ENCODE measurements around the gene RAPGEF1. TPM values are rescaled to one million over a fixed set of nuclear protein-coding genes. Genes with fewer than 3 reads are reported as not detected.

Gene RAPGEF1
- 15.0 and 34.8 TPM in 2 replicates for total RNA-seq

DNA sequence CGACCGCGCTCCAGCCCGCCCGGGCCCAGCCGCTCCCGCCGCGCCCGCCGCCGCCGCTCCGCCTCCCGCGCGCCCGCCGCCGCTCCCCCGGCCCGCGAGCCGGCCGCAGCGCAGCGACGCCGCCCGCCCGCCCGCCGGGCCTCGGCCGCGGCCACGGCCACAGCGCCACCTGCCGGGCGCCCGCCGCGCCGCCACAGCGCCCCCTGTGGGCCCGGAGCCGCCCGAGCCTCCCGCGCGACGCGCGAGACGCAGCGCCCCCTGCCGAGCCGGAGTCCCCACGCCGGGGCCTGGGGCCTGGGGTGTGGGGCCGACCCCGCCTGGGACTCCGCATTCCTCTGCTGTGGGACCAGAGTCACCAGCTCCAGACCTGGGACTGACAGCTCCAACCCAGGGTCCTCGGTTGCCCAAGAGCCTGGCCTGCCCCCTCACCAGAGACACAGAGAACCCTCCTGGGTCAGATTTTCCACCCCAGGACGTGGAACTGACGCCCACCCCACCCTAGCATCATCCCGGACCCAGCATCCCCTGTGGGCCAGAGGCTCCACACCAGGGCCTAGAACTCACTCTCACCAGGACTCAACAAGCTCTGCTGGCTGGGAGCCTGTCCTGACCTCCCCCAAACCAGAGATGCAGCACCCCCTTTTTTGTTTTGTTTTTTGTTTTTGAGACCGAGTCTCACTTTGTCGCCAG, at the start of gene RAPGEF1:
RAPGEF1 (minus strand) TSS at position 118 of the 690 bp plus-strand sequence. CDS start 246 bp downstream, outside the sequence.

DNA sequence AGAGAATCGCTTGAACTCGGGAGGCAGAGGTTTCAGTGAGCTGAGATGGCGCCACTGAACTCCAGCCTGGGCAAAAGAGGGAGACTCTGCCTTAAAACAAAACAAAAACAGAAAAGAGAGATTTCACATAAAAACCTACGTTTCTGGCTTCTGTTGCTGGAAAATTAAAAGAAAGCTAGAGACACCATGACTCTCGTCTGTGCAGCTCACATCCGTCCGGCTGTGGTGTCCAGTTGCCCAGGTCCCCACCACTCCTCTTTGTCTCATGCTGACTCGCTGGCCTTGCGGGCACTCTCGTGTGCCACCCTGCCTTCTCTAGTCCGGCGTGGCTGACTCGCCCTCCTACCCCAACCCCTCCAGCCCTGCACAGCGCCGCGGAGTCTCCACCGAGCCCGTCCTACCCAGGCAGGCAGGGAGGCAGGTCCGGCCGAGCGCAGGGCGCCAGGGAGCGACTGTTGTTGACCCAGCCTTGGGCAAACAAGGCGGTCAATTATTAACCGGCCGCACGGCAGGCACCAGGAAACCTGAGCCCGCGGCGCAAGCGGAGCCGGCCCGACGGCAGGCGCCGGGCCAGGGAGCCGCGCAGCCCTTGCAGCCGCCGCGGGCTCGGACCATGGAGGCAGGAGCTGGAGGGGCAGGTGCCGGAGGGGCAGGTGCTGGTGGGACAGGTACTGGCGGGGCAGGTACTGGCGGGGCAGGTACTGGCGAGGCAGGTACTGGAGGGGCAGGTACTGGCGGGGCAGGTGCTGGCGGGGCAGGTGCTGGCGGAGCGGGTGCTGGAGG, 194.7 kb downstream of the RAPGEF1 start, which contains the start of gene PRRT1B:
PRRT1B (plus strand) TSS at position 521 of the 783 bp plus-strand sequence; CDS start at position 614, 93 bp downstream.

GRCh38 chr9:131530920-131531832, 208.7 kb downstream of the RAPGEF1 start, which contains the start of gene UCK1:
Gene UCK1, minus strand, starts transcription at chr9:131531263. Its CDS starts 89 bp downstream, at chr9:131531174.

Other genes with a start within 250 kb of the RAPGEF1 start
- 16.0 and 18.8 TPM in 2 replicates for gene POMT1, start 237.2 kb downstream of the RAPGEF1 start, total RNA-seq
- 17.8 and 28.6 TPM in 2 replicates for gene UCK1, start 208.8 kb downstream of the RAPGEF1 start, total RNA-seq
- not detected in 2 replicates for gene PRRT1B, start 194.6 kb downstream of the RAPGEF1 start, total RNA-seq